SK-N-SH treated with all-trans-retinoic acid at 6 μM for 48 hours (cell line): ENCODE data around the gene LRRC42.

ENCODE experiments used
- ATAC-seq: fragments of 200-7000 bp; cut with Tn5 transposase; 3 replicates; pipeline ENCODE4 v1.9.1; 2020; ENCODE audit warnings: mild to moderate bottlenecking, moderate library complexity
- BACH2 ChIP-seq: fragments of 250-450 bp; sonication (Bioruptor Pico); IDR thresholded peaks from 2 replicates; pipeline ENCODE4 v1.9.0; 2021; ENCODE audit warnings: mild to moderate bottlenecking, borderline replicate concordance
- CSDC2 ChIP-seq: fragments of 250-450 bp; sonication (Bioruptor Pico); IDR thresholded peaks from 2 replicates; pipeline ENCODE4 v1.5.0; 2020; ENCODE audit warnings: mild to moderate bottlenecking, moderate library complexity
- GLIS3 ChIP-seq: fragments of 250-450 bp; sonication (Bioruptor Pico); IDR thresholded peaks from 2 replicates; pipeline ENCODE4 v1.5.0; 2020; ENCODE audit warnings: mild to moderate bottlenecking, moderate library complexity
- OSR1 ChIP-seq: fragments of 250-450 bp; sonication (Bioruptor Pico); IDR thresholded peaks from 2 replicates; pipeline ENCODE4 v1.8.0; 2022; ENCODE audit warnings: moderate library complexity, mild to moderate bottlenecking, inconsistent platforms
- PPARA ChIP-seq: fragments of 250-450 bp; sonication (Bioruptor Pico); IDR thresholded peaks from 2 replicates; pipeline ENCODE4 v1.5.0; 2020; ENCODE audit warnings: mild to moderate bottlenecking, borderline replicate concordance
- RARB ChIP-seq: fragments of 250-450 bp; sonication (Bioruptor Pico); IDR thresholded peaks from 2 replicates; pipeline ENCODE4 v1.8.0; 2021; ENCODE audit warnings: mild to moderate bottlenecking, moderate library complexity
- SNAI2 ChIP-seq: fragments of 250-450 bp; sonication (Bioruptor Pico); IDR thresholded peaks from 2 replicates; pipeline ENCODE4 v1.5.0; 2020; ENCODE audit warnings: mild to moderate bottlenecking, moderate library complexity
- TCF4 ChIP-seq: fragments of 250-450 bp; sonication (Bioruptor Pico); IDR thresholded peaks from 2 replicates; pipeline ENCODE4 v1.8.0; 2021; ENCODE audit warnings: mild to moderate bottlenecking, moderate library complexity, borderline replicate concordance
- TOX ChIP-seq: fragments of 250-450 bp; sonication (Bioruptor Pico); IDR thresholded peaks from 2 replicates; pipeline ENCODE4 v1.8.0; 2021; ENCODE audit warnings: mild to moderate bottlenecking, moderate library complexity, borderline replicate concordance
- ZC3H10 ChIP-seq: fragments of 250-450 bp; sonication (Bioruptor Pico); IDR thresholded peaks from 2 replicates; pipeline ENCODE4 v1.5.1; 2021; ENCODE audit warnings: mild to moderate bottlenecking, moderate library complexity
- ZFP3 ChIP-seq: fragments of 250-450 bp; sonication (Bioruptor Pico); IDR thresholded peaks from 2 replicates; pipeline ENCODE4 v1.5.0; 2020; ENCODE audit warnings: mild to moderate bottlenecking, moderate library complexity
- ZFP30 ChIP-seq: fragments of 450-650 bp; formaldehyde crosslinking; IDR thresholded peaks from 2 replicates; pipeline ENCODE4 v1.5.0; 2022; ENCODE audit warnings: mild to moderate bottlenecking, moderate library complexity
- ZNF565 ChIP-seq: fragments of 450-650 bp; formaldehyde crosslinking; conservative IDR thresholded peaks from 2 replicates; pipeline ENCODE4 v1.5.0; 2020; ENCODE audit warnings: low read depth, mild to moderate bottlenecking, moderate library complexity
- ZNF70 ChIP-seq: fragments of 450-650 bp; formaldehyde crosslinking; IDR thresholded peaks from 2 replicates; pipeline ENCODE4 v1.5.0; 2020; ENCODE audit warnings: mild to moderate bottlenecking, moderate library complexity
- ZNF8 ChIP-seq: fragments of 450-650 bp; formaldehyde crosslinking; IDR thresholded peaks from 2 replicates; pipeline ENCODE4 v1.5.0; 2020; ENCODE audit warnings: mild to moderate bottlenecking, moderate library complexity
- TF ChIP-seq, protein P1 (sequence below): fragments of 250-450 bp; sonication (Bioruptor Pico); IDR thresholded peaks from 2 replicates; pipeline ENCODE4 v1.8.0; 2021; ENCODE audit warnings: low read depth, mild to moderate bottlenecking, moderate library complexity, borderline replicate concordance
- TF ChIP-seq, protein P2 (sequence below): fragments of 250-450 bp; sonication (Bioruptor Pico); IDR thresholded peaks from 2 replicates; pipeline ENCODE4 v1.5.0; 2020; ENCODE audit warnings: mild to moderate bottlenecking, moderate library complexity
- TF ChIP-seq, protein P3 (sequence below): fragments of 250-450 bp; sonication (Bioruptor Pico); IDR thresholded peaks from 2 replicates; pipeline ENCODE4 v1.5.1; 2020; ENCODE audit warnings: low read depth, mild to moderate bottlenecking, moderate library complexity

Gene LRRC42

DNA sequence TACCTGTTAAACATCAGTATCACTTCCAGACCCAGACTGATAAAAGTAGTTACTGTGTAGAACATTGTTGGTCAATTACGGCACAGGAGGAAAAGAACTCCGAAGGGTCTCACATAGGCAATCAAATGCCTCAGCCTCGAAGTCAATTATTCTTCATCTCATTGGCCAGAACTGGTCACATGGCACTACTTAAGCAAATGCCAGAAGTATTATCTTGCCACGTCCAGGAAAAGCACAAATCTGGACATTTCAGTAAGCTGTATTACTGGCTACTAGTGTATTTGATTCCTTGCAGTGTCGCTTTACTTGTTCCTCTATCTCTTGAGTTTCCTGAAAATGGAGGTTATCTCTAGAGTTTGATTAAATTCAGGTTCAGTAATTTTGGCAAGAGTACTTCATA lies 27.8 kb upstream of the LRRC42 start:
- TF ChIP-seq OSR1 (CRISPR knock-in tag) (no peak), TCF4 (CRISPR knock-in tag) (no peak), CSDC2 (CRISPR knock-in tag) (no peak), PPARA (CRISPR knock-in tag) (no peak), ZNF565 (CRISPR knock-in tag) (no peak), SNAI2 (CRISPR knock-in tag) (no peak), GLIS3 (CRISPR knock-in tag) (no peak), ZNF70 (CRISPR knock-in tag) (no peak), ZNF8 (CRISPR knock-in tag) (no peak), ZFP30 (CRISPR knock-in tag) (no peak)
- TF ChIP-seq, protein P1, sequence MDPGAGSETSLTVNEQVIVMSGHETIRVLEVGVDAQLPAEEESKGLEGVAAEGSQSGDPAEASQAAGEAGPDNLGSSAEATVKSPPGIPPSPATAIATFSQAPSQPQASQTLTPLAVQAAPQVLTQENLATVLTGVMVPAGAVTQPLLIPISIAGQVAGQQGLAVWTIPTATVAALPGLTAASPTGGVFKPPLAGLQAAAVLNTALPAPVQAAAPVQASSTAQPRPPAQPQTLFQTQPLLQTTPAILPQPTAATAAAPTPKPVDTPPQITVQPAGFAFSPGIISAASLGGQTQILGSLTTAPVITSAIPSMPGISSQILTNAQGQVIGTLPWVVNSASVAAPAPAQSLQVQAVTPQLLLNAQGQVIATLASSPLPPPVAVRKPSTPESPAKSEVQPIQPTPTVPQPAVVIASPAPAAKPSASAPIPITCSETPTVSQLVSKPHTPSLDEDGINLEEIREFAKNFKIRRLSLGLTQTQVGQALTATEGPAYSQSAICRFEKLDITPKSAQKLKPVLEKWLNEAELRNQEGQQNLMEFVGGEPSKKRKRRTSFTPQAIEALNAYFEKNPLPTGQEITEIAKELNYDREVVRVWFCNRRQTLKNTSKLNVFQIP: no peak
- TF ChIP-seq, protein P2, sequence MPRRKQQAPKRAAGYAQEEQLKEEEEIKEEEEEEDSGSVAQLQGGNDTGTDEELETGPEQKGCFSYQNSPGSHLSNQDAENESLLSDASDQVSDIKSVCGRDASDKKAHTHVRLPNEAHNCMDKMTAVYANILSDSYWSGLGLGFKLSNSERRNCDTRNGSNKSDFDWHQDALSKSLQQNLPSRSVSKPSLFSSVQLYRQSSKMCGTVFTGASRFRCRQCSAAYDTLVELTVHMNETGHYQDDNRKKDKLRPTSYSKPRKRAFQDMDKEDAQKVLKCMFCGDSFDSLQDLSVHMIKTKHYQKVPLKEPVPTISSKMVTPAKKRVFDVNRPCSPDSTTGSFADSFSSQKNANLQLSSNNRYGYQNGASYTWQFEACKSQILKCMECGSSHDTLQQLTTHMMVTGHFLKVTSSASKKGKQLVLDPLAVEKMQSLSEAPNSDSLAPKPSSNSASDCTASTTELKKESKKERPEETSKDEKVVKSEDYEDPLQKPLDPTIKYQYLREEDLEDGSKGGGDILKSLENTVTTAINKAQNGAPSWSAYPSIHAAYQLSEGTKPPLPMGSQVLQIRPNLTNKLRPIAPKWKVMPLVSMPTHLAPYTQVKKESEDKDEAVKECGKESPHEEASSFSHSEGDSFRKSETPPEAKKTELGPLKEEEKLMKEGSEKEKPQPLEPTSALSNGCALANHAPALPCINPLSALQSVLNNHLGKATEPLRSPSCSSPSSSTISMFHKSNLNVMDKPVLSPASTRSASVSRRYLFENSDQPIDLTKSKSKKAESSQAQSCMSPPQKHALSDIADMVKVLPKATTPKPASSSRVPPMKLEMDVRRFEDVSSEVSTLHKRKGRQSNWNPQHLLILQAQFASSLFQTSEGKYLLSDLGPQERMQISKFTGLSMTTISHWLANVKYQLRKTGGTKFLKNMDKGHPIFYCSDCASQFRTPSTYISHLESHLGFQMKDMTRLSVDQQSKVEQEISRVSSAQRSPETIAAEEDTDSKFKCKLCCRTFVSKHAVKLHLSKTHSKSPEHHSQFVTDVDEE (CRISPR knock-in tag): no peak
- TF ChIP-seq, protein P3, sequence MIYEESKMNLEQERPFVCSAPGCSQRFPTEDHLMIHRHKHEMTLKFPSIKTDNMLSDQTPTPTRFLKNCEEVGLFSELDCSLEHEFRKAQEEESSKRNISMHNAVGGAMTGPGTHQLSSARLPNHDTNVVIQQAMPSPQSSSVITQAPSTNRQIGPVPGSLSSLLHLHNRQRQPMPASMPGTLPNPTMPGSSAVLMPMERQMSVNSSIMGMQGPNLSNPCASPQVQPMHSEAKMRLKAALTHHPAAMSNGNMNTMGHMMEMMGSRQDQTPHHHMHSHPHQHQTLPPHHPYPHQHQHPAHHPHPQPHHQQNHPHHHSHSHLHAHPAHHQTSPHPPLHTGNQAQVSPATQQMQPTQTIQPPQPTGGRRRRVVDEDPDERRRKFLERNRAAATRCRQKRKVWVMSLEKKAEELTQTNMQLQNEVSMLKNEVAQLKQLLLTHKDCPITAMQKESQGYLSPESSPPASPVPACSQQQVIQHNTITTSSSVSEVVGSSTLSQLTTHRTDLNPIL (CRISPR knock-in tag): no peak
- ATAC-seq: no peak

DNA sequence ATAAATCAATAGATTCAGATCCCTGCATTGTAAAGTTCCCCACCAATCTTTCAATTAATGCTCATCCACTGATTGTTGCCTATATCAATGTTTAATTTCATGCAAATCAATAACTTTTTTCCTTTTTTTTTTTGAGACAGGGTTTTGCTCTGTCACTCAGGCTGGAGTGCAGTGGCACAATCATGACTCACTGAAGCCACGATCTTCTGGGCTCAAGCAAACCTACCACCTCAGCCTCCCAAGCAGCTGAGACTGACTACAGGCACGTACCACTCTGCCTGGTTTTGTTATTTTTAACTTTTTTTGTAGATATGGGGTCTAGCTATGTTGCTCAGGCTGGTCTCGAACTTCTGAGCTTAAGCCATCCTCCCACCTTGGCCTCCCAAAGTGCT lies 26.5 kb upstream of the LRRC42 start:
- no peak for ATAC-seq
- no peak for TF ChIP-seq PPARA (CRISPR knock-in tag)

DNA sequence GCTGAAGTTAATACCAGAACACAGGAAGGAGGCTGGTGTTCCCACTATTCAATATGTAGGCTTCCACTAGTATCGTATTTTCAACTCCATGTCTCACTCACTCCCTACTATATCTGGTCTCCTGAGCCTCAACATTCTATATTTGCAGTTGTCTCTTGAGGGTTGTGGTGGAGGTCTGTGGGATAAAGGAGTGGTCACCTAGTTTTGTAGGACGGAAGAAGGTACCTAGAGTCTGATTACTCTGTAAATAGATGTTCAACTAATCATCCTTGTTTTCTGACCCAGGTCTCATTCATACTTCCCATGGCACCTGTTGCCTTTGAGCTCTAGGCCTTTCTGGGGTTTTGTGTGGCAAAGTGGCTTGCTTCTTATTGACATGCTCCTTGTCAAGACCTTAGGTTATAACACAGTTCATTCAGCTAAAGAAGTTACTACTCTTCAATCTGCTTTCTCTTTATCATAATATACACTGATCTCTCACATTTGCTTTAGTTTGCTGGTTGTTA lies 18.7 kb upstream of the LRRC42 start:
- TF ChIP-seq TOX (CRISPR knock-in tag) (no peak), ZFP30 (CRISPR knock-in tag) (no peak), ZNF565 (CRISPR knock-in tag) (no peak), OSR1 (CRISPR knock-in tag) (no peak), RARB (CRISPR knock-in tag) (no peak), CSDC2 (CRISPR knock-in tag) (no peak), ZNF8 (CRISPR knock-in tag) (no peak), ZFP3 (CRISPR knock-in tag) (no peak), ZNF70 (CRISPR knock-in tag) (no peak)
- TF ChIP-seq, protein P3 (CRISPR knock-in tag): no peak
- TF ChIP-seq, all 23 proteins: peak for 0
- no peak for ATAC-seq

DNA sequence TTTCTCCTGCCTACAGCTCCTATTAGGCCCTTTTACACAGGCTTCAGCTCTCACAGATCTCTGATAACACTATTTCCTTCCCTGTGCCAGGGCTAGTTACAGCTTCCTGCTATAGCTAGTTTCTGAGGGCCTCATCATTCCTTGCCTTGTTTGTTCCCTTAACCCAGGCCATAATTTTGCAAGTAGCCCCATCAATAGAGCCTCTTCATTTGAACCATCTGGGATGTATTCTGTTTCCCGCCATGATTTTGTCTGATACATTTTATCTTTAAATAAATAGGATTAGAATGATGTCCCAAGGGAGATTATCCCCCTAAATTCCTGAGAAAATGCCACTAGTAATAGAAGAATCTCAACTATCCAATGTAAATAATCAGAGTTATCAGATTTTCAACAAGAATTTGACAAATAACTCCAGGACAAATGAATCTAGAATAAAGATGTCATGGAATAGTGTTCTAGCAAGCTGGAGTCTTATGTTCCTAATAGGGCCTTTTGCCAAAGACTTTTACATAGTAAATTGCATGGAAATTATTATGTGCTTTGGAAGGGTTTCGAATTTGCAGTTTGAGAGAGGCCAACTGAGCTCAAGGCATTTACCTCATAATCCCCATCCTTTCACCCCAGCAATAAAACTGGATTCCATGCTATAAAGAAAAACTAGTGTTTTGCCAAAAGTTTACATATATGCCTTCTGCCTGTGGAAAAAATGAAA lies 16.7 kb upstream of the LRRC42 start:
- ATAC-seq: no peak
- TF ChIP-seq ZC3H10 (CRISPR knock-in tag): no peak
- no peak for TF ChIP-seq BACH2 (CRISPR knock-in tag)
- TF ChIP-seq, protein P2 (CRISPR knock-in tag): no peak
- no peak for TF ChIP-seq CSDC2 (CRISPR knock-in tag)
- TF ChIP-seq TOX (CRISPR knock-in tag): no peak
- TF ChIP-seq, protein P3 (CRISPR knock-in tag): no peak
- no peak for TF ChIP-seq ZNF565 (CRISPR knock-in tag)
- TF ChIP-seq ZNF8 (CRISPR knock-in tag): no peak
- TF ChIP-seq RARB (CRISPR knock-in tag): no peak
- TF ChIP-seq PPARA (CRISPR knock-in tag): no peak
- no peak for TF ChIP-seq TCF4 (CRISPR knock-in tag)
- TF ChIP-seq, protein P1: no peak
- no peak for TF ChIP-seq GLIS3 (CRISPR knock-in tag)
- TF ChIP-seq ZNF70 (CRISPR knock-in tag): no peak
